ENCODE results near the gene SCUBE3.

Gene SCUBE3

GRCh38 chr6:35214869-35215664 is 1.3 kb downstream of the SCUBE3 start:
- DNase-seq: no peak

GRCh38 chr6:35215665-35216411 is 2.1 kb downstream of the SCUBE3 start:
- no peak for DNase-seq

- DNase-seq: no peak
Measured at GRCh38 chr6:35216412-35216732, 2.6 kb downstream of the SCUBE3 start.

GRCh38 chr6:35216851-35217811 is 3.4 kb downstream of the SCUBE3 start:
- peak; percentile 15 for DNase-seq

- DNase-seq: no peak
Measured at GRCh38 chr6:35218021-35218420, 4.3 kb downstream of the SCUBE3 start.

GRCh38 chr6:35218456-35218855 is 4.7 kb downstream of the SCUBE3 start:
- DNase-seq: no peak

- peak; percentile 6 for DNase-seq
Measured at GRCh38 chr6:35219683-35220326, 6.0 kb downstream of the SCUBE3 start.

GRCh38 chr6:35220711-35221110 is 7.0 kb downstream of the SCUBE3 start:
- DNase-seq: no peak

GRCh38 chr6:35223396-35223795 is 9.6 kb downstream of the SCUBE3 start:
- DNase-seq: no peak

- no peak for DNase-seq
Measured at GRCh38 chr6:35224720-35225119, 11.0 kb downstream of the SCUBE3 start.

- DNase-seq: no peak
Measured at GRCh38 chr6:35228481-35228880, 14.7 kb downstream of the SCUBE3 start.

GRCh38 chr6:35229304-35229703 is 15.5 kb downstream of the SCUBE3 start:
- no peak for DNase-seq

GRCh38 chr6:35230498-35230897 is 16.7 kb downstream of the SCUBE3 start:
- no peak for DNase-seq

GRCh38 chr6:35230950-35231349 is 17.2 kb downstream of the SCUBE3 start:
- DNase-seq: no peak

- DNase-seq: no peak
Measured at GRCh38 chr6:35231563-35231962, 17.8 kb downstream of the SCUBE3 start.

- DNase-seq: no peak
Measured at GRCh38 chr6:35234901-35235300, 21.1 kb downstream of the SCUBE3 start.

GRCh38 chr6:35236223-35236622 is 22.5 kb downstream of the SCUBE3 start:
- no peak for DNase-seq

GRCh38 chr6:35237476-35237875 is 23.7 kb downstream of the SCUBE3 start:
- DNase-seq: no peak

- peak; percentile 7 for DNase-seq
Measured at GRCh38 chr6:35238843-35239289, 25.1 kb downstream of the SCUBE3 start.

- no peak for DNase-seq
Measured at GRCh38 chr6:35239581-35239980, 25.8 kb downstream of the SCUBE3 start.

- peak; percentile 20 for DNase-seq
Measured at GRCh38 chr6:35240838-35241801, 27.4 kb downstream of the SCUBE3 start.
